WTC11 (cell line): ENCODE data around the gene DENND2C. TPM values are rescaled to one million over a fixed set of nuclear protein-coding genes. Genes with fewer than 3 reads are reported as not detected.

Source experiments
- ATAC-seq: fragments of 200-7000 bp; cut with Tn5 transposase; 2 replicates; pipeline ENCODE4 v1.10.0; 2021; ENCODE audit warnings: mild to moderate bottlenecking, moderate library complexity
- CTCF ChIA-PET: fragments of 300-600 bp; sonication (Branson Sonifier 250); formaldehyde crosslinking; loops from one replicate; lab custom pipeline; 2021; ENCODE audit warnings: antibody characterized with exemption; lab: Charles Lee
- POLR2A ChIA-PET: fragments of 350-600 bp; sonication (Branson Sonifier 250); formaldehyde crosslinking; loops from one replicate; lab custom pipeline; 2021; ENCODE audit warnings: antibody characterized with exemption; lab: Charles Lee
- DNase-seq: peaks from one replicate; pipeline ENCODE4 v3.0.0; 2021; ENCODE audit warnings: low spot score
- H3K27ac Mint-ChIP-seq: 2 replicates; pipeline ENCODE4 v1.8.0; 2021; ENCODE audit warnings: mixed read lengths
- H3K27me3 Mint-ChIP-seq: 2 replicates; pipeline ENCODE4 v1.8.0; 2021; ENCODE audit warnings: low read depth, mild to moderate bottlenecking, moderate library complexity, mixed read lengths
- H3K36me3 Mint-ChIP-seq: 2 replicates; pipeline ENCODE4 v1.8.0; 2021; ENCODE audit warnings: mixed read lengths
- H3K4me1 Mint-ChIP-seq: 2 replicates; pipeline ENCODE4 v1.8.0; 2022; ENCODE audit warnings: mixed read lengths
- H3K4me3 Mint-ChIP-seq: 2 replicates; pipeline ENCODE4 v1.8.0; 2021; ENCODE audit warnings: mild to moderate bottlenecking, moderate library complexity, mixed read lengths
- H3K9me3 Mint-ChIP-seq: 2 replicates; pipeline ENCODE4 v1.8.0; 2021; ENCODE audit warnings: mixed read lengths
- ATF1 ChIP-seq: sonication (generic); formaldehyde crosslinking; IDR thresholded peaks from 2 replicates; pipeline ENCODE4 v1.8.1; 2023; ENCODE audit warnings: mild to moderate bottlenecking, moderate library complexity, missing genetic modification reagents
- E2F5 ChIP-seq: sonication (generic); formaldehyde crosslinking; IDR thresholded peaks from 2 replicates; pipeline ENCODE4 v1.8.1; 2022; ENCODE audit warnings: mild to moderate bottlenecking, moderate library complexity, missing genetic modification reagents
- ELF4 ChIP-seq: sonication (generic); formaldehyde crosslinking; IDR thresholded peaks from 2 replicates; pipeline ENCODE4 v1.8.1; 2022; ENCODE audit warnings: low read depth, mild to moderate bottlenecking, moderate library complexity, missing genetic modification reagents
- FOXP1 ChIP-seq: sonication (generic); formaldehyde crosslinking; IDR thresholded peaks from 2 replicates; pipeline ENCODE4 v1.8.0; 2022; ENCODE audit warnings: missing genetic modification reagents, mild to moderate bottlenecking, moderate library complexity, borderline replicate concordance
- FOXP4 ChIP-seq: sonication (generic); formaldehyde crosslinking; IDR thresholded peaks from 2 replicates; pipeline ENCODE4 v1.8.0; 2022; ENCODE audit warnings: mild to moderate bottlenecking, missing genetic modification reagents
- GTF2I ChIP-seq: fragments of 250-450 bp; sonication (Bioruptor Pico); conservative IDR thresholded peaks from 2 replicates; pipeline ENCODE4 v1.4.0; 2021; ENCODE audit warnings: mild to moderate bottlenecking
- IRF1 ChIP-seq: sonication (generic); formaldehyde crosslinking; IDR thresholded peaks from 2 replicates; pipeline ENCODE4 v1.8.0; 2023; ENCODE audit warnings: missing genetic modification reagents
- NR2C2 ChIP-seq: sonication (generic); formaldehyde crosslinking; IDR thresholded peaks from 2 replicates; pipeline ENCODE4 v1.8.0; 2022; ENCODE audit warnings: mild to moderate bottlenecking, missing genetic modification reagents
- NR3C1 ChIP-seq: sonication (generic); formaldehyde crosslinking; conservative IDR thresholded peaks from 2 replicates; pipeline ENCODE4 v1.8.1; 2023; ENCODE audit warnings: low read depth, mild to moderate bottlenecking, missing genetic modification reagents
- RELA ChIP-seq: sonication (generic); formaldehyde crosslinking; IDR thresholded peaks from 2 replicates; pipeline ENCODE4 v1.8.1; 2022; ENCODE audit warnings: missing genetic modification reagents, mild to moderate bottlenecking, borderline replicate concordance
- RORB ChIP-seq: fragments of 250-450 bp; sonication (Bioruptor Pico); IDR thresholded peaks from 2 replicates; pipeline ENCODE4 v1.9.0; 2021; ENCODE audit warnings: mild to moderate bottlenecking
- SMAD3 ChIP-seq: sonication (generic); formaldehyde crosslinking; IDR thresholded peaks from 2 replicates; pipeline ENCODE4 v1.8.0; 2022; ENCODE audit warnings: missing genetic modification reagents, mild to moderate bottlenecking, borderline replicate concordance
- STAT6 ChIP-seq: sonication (generic); formaldehyde crosslinking; conservative IDR thresholded peaks from 2 replicates; pipeline ENCODE4 v1.8.1; 2023; ENCODE audit warnings: mild to moderate bottlenecking, low read depth, missing genetic modification reagents, moderate library complexity
- TP53 ChIP-seq: sonication (generic); formaldehyde crosslinking; IDR thresholded peaks from 2 replicates; pipeline ENCODE4 v1.8.1; 2023; ENCODE audit warnings: mild to moderate bottlenecking, missing genetic modification reagents
- USF2 ChIP-seq: sonication (generic); formaldehyde crosslinking; IDR thresholded peaks from 2 replicates; pipeline ENCODE4 v1.8.1; 2023; ENCODE audit warnings: mild to moderate bottlenecking, missing genetic modification reagents, moderate library complexity
- ZBTB21 ChIP-seq: sonication (generic); formaldehyde crosslinking; IDR thresholded peaks from 2 replicates; pipeline ENCODE4 v1.8.1; 2023; ENCODE audit warnings: mild to moderate bottlenecking, missing genetic modification reagents, borderline replicate concordance
- ZNF121 ChIP-seq: sonication (generic); formaldehyde crosslinking; IDR thresholded peaks from 2 replicates; pipeline ENCODE4 v1.8.0; 2023; ENCODE audit warnings: missing genetic modification reagents
- ZNF232 ChIP-seq: sonication (generic); formaldehyde crosslinking; IDR thresholded peaks from 2 replicates; pipeline ENCODE4 v1.8.0; 2022; ENCODE audit warnings: mild to moderate bottlenecking, missing genetic modification reagents
- total RNA-seq: library from RNA; stranded (reverse); gene quantifications from 3 replicates; pipeline ENCODE4 v1.2.3, GENCODE V29; 2021

Gene DENND2C
- total RNA-seq, 1 experiment from 2014 or later, result 2.9 TPM

GRCh38 chr1:114550336-114550735 is 119.5 kb downstream of the DENND2C start:
- Mint-ChIP-seq H3K4me3 (no peak overlapping the region), H3K36me3 (no peaks in the 10 kb centered on the region)
- TF ChIP-seq IRF1 (CRISPR knock-in tag) (no peak), ZNF121 (CRISPR knock-in tag) (no peak), FOXP1 (CRISPR knock-in tag) (no peak), SMAD3 (CRISPR knock-in tag) (no peak), RELA (CRISPR knock-in tag) (no peak), NR3C1 (CRISPR knock-in tag) (no peak)
- TF ChIP-seq, all 79 proteins: peak for 0
- no peaks in the 10 kb centered on the region; the same call in 1 of the 2 replicates for H3K27me3 Mint-ChIP-seq
- ATAC-seq, result no peak
- DNase-seq, result no peak
- CTCF ChIA-PET, result no interaction called here
- POLR2A ChIA-PET, result no interaction called here
- no peaks in the 10 kb centered on the region for H3K4me1 Mint-ChIP-seq
- H3K27ac Mint-ChIP-seq, result no peak overlapping the region
- H3K9me3 Mint-ChIP-seq, result no peaks in the 10 kb centered on the region

GRCh38 chr1:114549137-114549536 is 120.7 kb downstream of the DENND2C start:
- H3K4me1 Mint-ChIP-seq, result no peaks in the 10 kb centered on the region
- CTCF ChIA-PET, result interaction anchor here (2.0 kb wide), 1 partner anchor 11 kb away, joined by 4 read pairs; no protein-coding TSS in a partner anchor
- ATAC-seq, result no peak
- no peaks in the 10 kb centered on the region for H3K9me3 Mint-ChIP-seq
- TF ChIP-seq ATF1 (CRISPR knock-in tag) (no peak), ZNF232 (no peak), E2F5 (CRISPR knock-in tag) (no peak), RORB (no peak), NR2C2 (no peak)
- DNase-seq, result no peak
- H3K36me3 Mint-ChIP-seq, result no peaks in the 10 kb centered on the region
- H3K4me3 Mint-ChIP-seq, result no peak overlapping the region
- no peaks in the 10 kb centered on the region; the same call in 1 of the 2 replicates for H3K27me3 Mint-ChIP-seq
- no peak overlapping the region for H3K27ac Mint-ChIP-seq
- POLR2A ChIA-PET, result no interaction called here

- POLR2A ChIA-PET, result no interaction called here
- Mint-ChIP-seq H3K4me1 (no peaks in the 10 kb centered on the region), H3K27me3 (no peaks in the 10 kb centered on the region; the same call in 1 of the 2 replicates), H3K27ac (no peak overlapping the region), H3K36me3 (no peaks in the 10 kb centered on the region), H3K4me3 (no peak overlapping the region), H3K9me3 (no peaks in the 10 kb centered on the region)
- DNase-seq (no peak), ATAC-seq (no peak)
- CTCF ChIA-PET, result interaction anchor here (0.6 kb wide), 1 partner anchor 787 kb away, joined by 4 read pairs; no protein-coding TSS in a partner anchor
- TF ChIP-seq E2F5 (CRISPR knock-in tag), result no peak
- TF ChIP-seq NR3C1 (CRISPR knock-in tag), result no peak
- no peak for TF ChIP-seq TP53 (CRISPR knock-in tag)
- no peak for TF ChIP-seq ELF4 (CRISPR knock-in tag)
- no peak for TF ChIP-seq STAT6 (CRISPR knock-in tag)
- no peak for TF ChIP-seq ZBTB21
- no peak for TF ChIP-seq GTF2I (CRISPR knock-in tag)
- no peak for TF ChIP-seq FOXP4 (CRISPR knock-in tag)
- TF ChIP-seq USF2 (CRISPR knock-in tag), result no peak
Measured at GRCh38 chr1:114547076-114547475, 122.8 kb downstream of the DENND2C start.
